Thyroid gland (tissue), 4 donors: ENCODE results near the gene MYOZ3. TPM values are rescaled to one million over a fixed set of nuclear protein-coding genes. Genes with fewer than 3 reads are reported as not detected.
A peak's percentile ranks its signal among the peaks of the same experiment; 100 is the strongest.

Source experiments
- DNase-seq, 2 donors: peaks; one replicate each; pipeline ENCODE4 v3.0.0-alpha.2; 2019
- H3K27ac ChIP-seq, 3 donors: fragments of 200-600 bp; sonication (generic); 1 replicate in 2 of 3; 2 replicates in 1 of 3; pipeline ENCODE4 v1.5.1; 2016 to 2019; ENCODE audit warnings: mild to moderate bottlenecking in 1 of 3, moderate library complexity in 1 of 3
- H3K27me3 ChIP-seq: fragments of 200-600 bp; sonication (generic); one replicate; pipeline ENCODE4 v1.5.1; 2019
- H3K36me3 ChIP-seq, 2 donors: fragments of 200-600 bp; sonication (generic); one replicate each; pipeline ENCODE4 v1.5.1; 2016 to 2019
- H3K4me1 ChIP-seq, 2 donors: fragments of 200-600 bp; sonication (generic); one replicate each; pipeline ENCODE4 v1.5.1; 2017 to 2019
- H3K4me3 ChIP-seq, 3 donors: fragments of 200-600 bp; sonication (generic); replicated peaks in 1 of 3; 1 replicate in 2 of 3; 2 replicates in 1 of 3; pipeline ENCODE4 v1.5.1; 2016; ENCODE audit warnings: mild to moderate bottlenecking in 1 of 3
- H3K9me3 ChIP-seq: fragments of 200-600 bp; sonication (generic); one replicate; pipeline ENCODE4 v1.5.1; 2017
- POLR2A ChIP-seq, 2 donors: fragments of 450-650 bp; IDR thresholded peaks; one replicate each; pipeline ENCODE4 v1.6.1; 2017; ENCODE audit warnings: antibody characterized with exemption in 2 of 2, mild to moderate bottlenecking in 2 of 2, moderate library complexity in 1 of 2
- WGBS, 2 donors: methylation state at CpG; one replicate each; pipeline ENCODE4 v1.1.5; 2017; 5-methylcytosine and 5-hydroxymethylcytosine counted together
- intact Hi-C: fragments of 100-400 bp; cut with DNase I; formaldehyde crosslinking; loops from one replicate; pipeline ENCODE4 v1.15.1; 2023
- total RNA-seq, 4 donors: library from RNA; depleted of rRNA; stranded (reverse); fragments of >200 nt; gene quantifications; one replicate each; pipeline ENCODE4 v1.2.3, GENCODE V29; 2016
- TF ChIP-seq, protein P1 (sequence below), 6 experiments: fragments of 200-600 bp in 3 of 6; fragments of 450-650 bp in 3 of 6; sonication (generic) in 3 of 6; IDR thresholded peaks; one replicate each; pipeline ENCODE4 v1.5.1; 2016 to 2019; ENCODE audit warnings: antibody characterized with exemption in 6 of 6, mild to moderate bottlenecking in 2 of 6, inconsistent platforms in 1 of 6, moderate library complexity in 1 of 6

Gene MYOZ3
- total RNA-seq, 4 donors from 2014 or later, result 0.11 to 0.29 (median 0.13) TPM; not detected in 1

DNA sequence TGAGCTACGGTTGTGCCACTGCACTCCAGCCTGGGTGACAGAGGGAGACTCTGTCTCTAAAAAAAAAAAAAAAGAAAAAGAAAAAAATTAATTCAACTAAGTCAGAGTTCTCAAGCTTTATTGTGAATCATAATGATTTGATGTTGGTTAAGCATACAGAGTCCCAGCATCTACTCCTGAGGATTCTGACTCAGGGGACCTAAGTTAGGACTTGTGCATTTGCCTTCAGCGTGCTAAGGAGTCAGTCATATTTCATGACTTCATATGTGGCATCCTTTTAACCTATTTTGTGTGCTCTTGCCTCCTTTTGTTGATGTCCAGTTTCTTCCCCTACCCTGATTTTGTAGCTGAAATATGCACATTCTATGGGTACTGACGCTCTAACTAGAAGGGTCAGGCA is 2.9 kb downstream of the MYOZ3 start:
- DNase-seq, result no peak
- no peaks in the 10 kb centered on the region for H3K9me3 ChIP-seq

GRCh38 chr5:150665044-150665443 is 4.0 kb downstream of the MYOZ3 start:
- H3K4me1 ChIP-seq, result no peaks in the 10 kb centered on the region
- no peaks in the 10 kb centered on the region for H3K27me3 ChIP-seq
- H3K4me3 ChIP-seq, result no peak overlapping the region
- no peak overlapping the region for H3K27ac ChIP-seq
- TF ChIP-seq, protein P1, sequence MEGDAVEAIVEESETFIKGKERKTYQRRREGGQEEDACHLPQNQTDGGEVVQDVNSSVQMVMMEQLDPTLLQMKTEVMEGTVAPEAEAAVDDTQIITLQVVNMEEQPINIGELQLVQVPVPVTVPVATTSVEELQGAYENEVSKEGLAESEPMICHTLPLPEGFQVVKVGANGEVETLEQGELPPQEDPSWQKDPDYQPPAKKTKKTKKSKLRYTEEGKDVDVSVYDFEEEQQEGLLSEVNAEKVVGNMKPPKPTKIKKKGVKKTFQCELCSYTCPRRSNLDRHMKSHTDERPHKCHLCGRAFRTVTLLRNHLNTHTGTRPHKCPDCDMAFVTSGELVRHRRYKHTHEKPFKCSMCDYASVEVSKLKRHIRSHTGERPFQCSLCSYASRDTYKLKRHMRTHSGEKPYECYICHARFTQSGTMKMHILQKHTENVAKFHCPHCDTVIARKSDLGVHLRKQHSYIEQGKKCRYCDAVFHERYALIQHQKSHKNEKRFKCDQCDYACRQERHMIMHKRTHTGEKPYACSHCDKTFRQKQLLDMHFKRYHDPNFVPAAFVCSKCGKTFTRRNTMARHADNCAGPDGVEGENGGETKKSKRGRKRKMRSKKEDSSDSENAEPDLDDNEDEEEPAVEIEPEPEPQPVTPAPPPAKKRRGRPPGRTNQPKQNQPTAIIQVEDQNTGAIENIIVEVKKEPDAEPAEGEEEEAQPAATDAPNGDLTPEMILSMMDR (IDR thresholded peaks at IDR 0.05), result no peak
- no peaks in the 10 kb centered on the region for H3K36me3 ChIP-seq
- WGBS, 2 donors, result 52 to 68% methylated on average over 12 of the region's 12 CpGs
- intact Hi-C loops, result no loop called here
- DNase-seq, result no peak
- H3K9me3 ChIP-seq, result no peaks in the 10 kb centered on the region

More for the DNA sequence above, 2.9 kb downstream of the MYOZ3 start:
- no peak overlapping the region for H3K4me3 ChIP-seq
- intact Hi-C loops, result no loop called here
- 92 to 94% methylated on average over 3 of the region's 3 CpGs for WGBS, 2 donors
- no peaks in the 10 kb centered on the region for H3K27me3 ChIP-seq
- TF ChIP-seq POLR2A (IDR thresholded peaks at IDR 0.05), result no peak
- TF ChIP-seq, protein P1 (IDR thresholded peaks at IDR 0.05), result no peak
- no peak overlapping the region for H3K27ac ChIP-seq
- no peaks in the 10 kb centered on the region for H3K36me3 ChIP-seq
- H3K4me1 ChIP-seq, result no peaks in the 10 kb centered on the region

DNA sequence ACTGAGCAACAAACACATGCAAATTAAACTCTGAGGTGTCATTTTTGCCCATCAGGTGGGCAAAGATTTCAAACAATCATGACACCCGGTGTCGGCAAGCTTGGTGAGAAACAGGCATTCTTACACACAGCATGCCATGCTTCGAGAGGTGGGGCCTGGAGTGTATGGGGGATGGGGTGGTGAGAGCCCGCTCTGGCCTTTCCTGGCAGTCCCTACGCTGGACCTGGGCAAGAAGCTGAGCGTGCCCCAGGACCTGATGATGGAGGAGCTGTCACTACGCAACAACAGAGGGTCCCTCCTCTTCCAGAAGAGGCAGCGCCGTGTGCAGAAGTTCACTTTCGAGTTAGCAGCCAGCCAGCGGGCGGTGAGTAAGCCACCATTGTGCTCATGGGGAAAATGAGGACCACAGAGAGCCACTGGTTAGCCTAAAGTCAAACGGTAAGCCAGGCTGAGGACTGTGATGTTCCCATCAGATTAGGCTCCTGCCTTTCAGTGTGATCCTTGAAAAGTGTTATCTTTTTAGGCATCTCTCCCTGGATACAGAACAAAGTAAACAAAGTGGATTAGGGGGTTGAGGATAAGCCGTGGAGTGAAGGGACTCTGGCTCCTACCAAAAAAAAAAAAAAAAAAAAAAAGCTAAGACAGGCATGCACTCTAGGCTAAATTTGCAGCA is 9.4 kb downstream of the MYOZ3 start:
- Histone ChIP-seq H3K9me3 (no peaks in the 10 kb centered on the region), H3K4me1 (peaks cover 11 to 19% of the 10 kb centered on the region in 2 donors), H3K4me3 (no peak overlapping the region), H3K27me3 (peaks cover 11% of the 10 kb centered on the region), H3K27ac (no peak overlapping the region), H3K36me3 (no peaks in the 10 kb centered on the region)
- TF ChIP-seq, protein P1 (IDR thresholded peaks at IDR 0.05), result no peak
- no peak for TF ChIP-seq POLR2A (IDR thresholded peaks at IDR 0.05)
- DNase-seq, result no peak
- intact Hi-C loops, result no loop called here
- WGBS, 2 donors, result 57 to 61% methylated on average over 13 to 14 of the region's 14 CpGs

- Histone ChIP-seq H3K4me3 (no peak overlapping the region), H3K4me1 (peaks cover 11 to 19% of the 10 kb centered on the region in 2 donors), H3K36me3 (no peaks in the 10 kb centered on the region), H3K27ac (no peak overlapping the region), H3K27me3 (peaks cover 11% of the 10 kb centered on the region), H3K9me3 (no peaks in the 10 kb centered on the region)
- 50 to 54% methylated on average over 2 of the region's 2 CpGs for WGBS, 2 donors
- TF ChIP-seq POLR2A (IDR thresholded peaks at IDR 0.05), result no peak
- TF ChIP-seq, protein P1 (IDR thresholded peaks at IDR 0.05), result no peak
- intact Hi-C loops, result no loop called here
- DNase-seq, result no peak
Measured at GRCh38 chr5:150670948-150671310, 9.9 kb downstream of the MYOZ3 start.

DNA sequence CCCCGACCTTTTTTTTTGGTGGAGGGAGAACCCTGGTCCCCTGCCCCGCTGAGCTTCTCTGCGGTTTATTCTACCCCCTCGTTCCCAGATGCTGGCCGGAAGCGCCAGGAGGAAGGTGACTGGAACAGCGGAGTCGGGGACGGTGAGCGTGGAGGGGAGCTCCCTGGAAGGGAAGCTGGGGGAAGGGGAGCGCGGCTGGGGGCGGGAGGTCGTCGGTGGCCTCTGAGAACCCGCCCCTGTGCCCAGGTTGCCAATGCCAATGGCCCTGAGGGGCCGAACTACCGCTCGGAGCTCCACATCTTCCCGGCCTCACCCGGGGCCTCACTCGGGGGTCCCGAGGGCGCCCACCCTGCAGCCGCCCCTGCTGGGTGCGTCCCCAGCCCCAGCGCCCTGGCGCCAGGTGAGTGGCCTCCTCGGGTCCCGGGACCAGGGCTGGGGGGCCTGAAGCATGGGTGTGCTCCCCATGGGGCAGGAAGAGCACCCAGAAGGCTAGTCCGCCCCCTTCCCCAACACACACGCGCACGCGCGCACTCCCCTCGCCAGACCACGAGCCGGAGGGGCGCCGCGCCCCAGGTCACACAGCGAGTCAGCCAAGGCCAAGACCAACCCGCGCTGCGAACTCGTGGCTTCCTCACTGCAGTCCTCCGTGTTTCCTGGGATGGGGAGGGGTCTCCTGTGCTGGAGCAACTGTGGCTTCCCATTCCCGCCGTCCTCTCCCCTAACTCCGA is 10.6 kb downstream of the MYOZ3 start:
- TF ChIP-seq POLR2A (IDR thresholded peaks at IDR 0.05), result no peak
- TF ChIP-seq, protein P1 (IDR thresholded peaks at IDR 0.05), result no peak
- no peaks in the 10 kb centered on the region for H3K9me3 ChIP-seq
- H3K4me3 ChIP-seq, result peak overlapping the region in 2 of 3 donors; percentile 15 to 28
- H3K27me3 ChIP-seq, result peaks cover 11% of the 10 kb centered on the region
- intact Hi-C loops, result no loop called here
- 2 to 6% methylated on average over 16 to 36 of the region's 51 CpGs for WGBS, 2 donors
- DNase-seq, result no peak
- no peaks in the 10 kb centered on the region for H3K36me3 ChIP-seq
- H3K4me1 ChIP-seq, result peaks cover 11 to 19% of the 10 kb centered on the region in 2 donors
- peak overlapping the region in 2 of 3 donors; percentile 19 to 43 for H3K27ac ChIP-seq
